CD14-positive monocyte (primary cell): ENCODE measurements around the gene ZNF423. TPM values are rescaled to one million over a fixed set of nuclear protein-coding genes. Genes with fewer than 3 reads are reported as not detected.

Experiments
- DNase-seq, 3 donors: peaks; one replicate each; pipeline ENCODE4 v3.0.0-alpha.2; 2011 to 2022
- H2AFZ ChIP-seq: 2 replicates; pipeline ENCODE4 v1.6.0; 2012; ENCODE audit warnings: mild to moderate bottlenecking, low read depth, low read length, inconsistent platforms; ENCODE audit not compliant: insufficient read depth, poor library complexity, severe bottlenecking
- H3K27ac ChIP-seq, 2 donors: 1 replicate in 1 of 2; 2 replicates in 1 of 2; pipeline ENCODE4 v1.5.1; 2012 to 2013; ENCODE audit warnings: low read length in 2 of 2, control low read depth in 1 of 2, inconsistent platforms in 1 of 2, low read depth in 1 of 2, mild to moderate bottlenecking in 1 of 2
- H3K27me3 ChIP-seq, 2 donors: one replicate each; pipeline versions ENCODE4 v1.6.0 to v1.6.1; 2011 to 2013; ENCODE audit warnings: low read length in 2 of 2; ENCODE audit not compliant: control insufficient read depth in 2 of 2, insufficient read depth in 2 of 2
- H3K36me3 ChIP-seq, 2 donors: replicated peaks in 1 of 2; 1 replicate in 1 of 2; 2 replicates in 1 of 2; pipeline versions ENCODE4 v1.5.1 to v1.6.1; 2012 to 2013; ENCODE audit warnings: low read length in 2 of 2, control low read depth in 1 of 2, inconsistent platforms in 1 of 2, mild to moderate bottlenecking in 1 of 2; ENCODE audit not compliant: insufficient read depth in 2 of 2, control insufficient read depth in 1 of 2
- H3K4me1 ChIP-seq, 2 donors: 1 replicate in 1 of 2; 2 replicates in 1 of 2; pipeline versions ENCODE4 v1.5.1 to v1.6.1; 2012 to 2013; ENCODE audit warnings: low read length in 2 of 2, control low read depth in 1 of 2, inconsistent platforms in 1 of 2, mild to moderate bottlenecking in 1 of 2, moderate library complexity in 1 of 2; ENCODE audit not compliant: insufficient read depth in 2 of 2, control insufficient read depth in 1 of 2
- H3K4me2 ChIP-seq: replicated peaks from 2 replicates; pipeline ENCODE3; 2012; ENCODE audit warnings: low read length, moderate library complexity, mild to moderate bottlenecking; ENCODE audit not compliant: poor library complexity, severe bottlenecking; ENCODE audit errors: extremely low read depth
- H3K4me3 ChIP-seq, 3 experiments: fragments of 200-600 bp in 1 of 3; sonication (generic) in 1 of 3; replicated peaks in 1 of 3; 1 replicate in 2 of 3; 2 replicates in 1 of 3; pipeline ENCODE4 v1.5.1; 2011 to 2013; ENCODE audit warnings: low read length in 3 of 3, mild to moderate bottlenecking in 3 of 3, control low read depth in 2 of 3, low read depth in 2 of 3, inconsistent platforms in 1 of 3, moderate library complexity in 1 of 3
- H3K79me2 ChIP-seq: 2 replicates; pipeline ENCODE4 v1.6.0; 2012; ENCODE audit warnings: mild to moderate bottlenecking, control low read depth, inconsistent platforms, low read length, moderate library complexity; ENCODE audit not compliant: insufficient read depth
- H3K9ac ChIP-seq: 2 replicates; pipeline ENCODE4 v1.6.0; 2017; ENCODE audit warnings: low read length, mild to moderate bottlenecking; ENCODE audit not compliant: insufficient read depth, poor library complexity, severe bottlenecking
- H3K9me3 ChIP-seq, 2 donors: replicated peaks in 1 of 2; 1 replicate in 1 of 2; 2 replicates in 1 of 2; pipeline versions ENCODE4 v1.5.1 to v1.6.1; 2012 to 2013; ENCODE audit warnings: low read length in 2 of 2, control low read depth in 1 of 2; ENCODE audit not compliant: control insufficient read depth in 1 of 2, insufficient read depth in 1 of 2
- H4K20me1 ChIP-seq: 2 replicates; pipeline ENCODE4 v1.6.0; 2012; ENCODE audit warnings: mild to moderate bottlenecking, low read length, control low read depth, moderate library complexity; ENCODE audit not compliant: insufficient read depth
- H3K27ac Mint-ChIP-seq, 7 donors: one replicate each; pipeline ENCODE4 v1.8.0; 2020; ENCODE audit warnings: mild to moderate bottlenecking in 7 of 7, mixed read lengths in 7 of 7, moderate library complexity in 6 of 7, inconsistent platforms in 2 of 7
- H3K27me3 Mint-ChIP-seq, 3 donors: one replicate each; pipeline ENCODE4 v1.8.0; 2021 to 2022; ENCODE audit warnings: low read depth in 3 of 3, mild to moderate bottlenecking in 3 of 3, mixed read lengths in 3 of 3, moderate library complexity in 3 of 3, inconsistent platforms in 1 of 3
- H3K36me3 Mint-ChIP-seq, 2 donors: one replicate each; pipeline ENCODE4 v1.8.0; 2020; ENCODE audit warnings: mixed read lengths in 2 of 2, inconsistent platforms in 1 of 2, mild to moderate bottlenecking in 1 of 2
- H3K4me1 Mint-ChIP-seq: one replicate; pipeline ENCODE4 v1.8.0; 2020; ENCODE audit warnings: mild to moderate bottlenecking, mixed read lengths
- H3K4me3 Mint-ChIP-seq, 2 donors: one replicate each; pipeline ENCODE4 v1.8.0; 2020; ENCODE audit warnings: mild to moderate bottlenecking in 2 of 2, mixed read lengths in 2 of 2, moderate library complexity in 1 of 2
- H3K9me3 Mint-ChIP-seq, 7 donors: one replicate each; pipeline ENCODE4 v1.8.0; 2020 to 2022; ENCODE audit warnings: mixed read lengths in 7 of 7, mild to moderate bottlenecking in 6 of 7, moderate library complexity in 6 of 7, inconsistent platforms in 2 of 7
- CTCF ChIP-seq: fragments of 200-600 bp; IDR thresholded peaks from one replicate; pipeline ENCODE4 v1.8.0; 2022; ENCODE audit warnings: antibody characterized with exemption, mild to moderate bottlenecking
- WGBS: methylation state at CpG from one replicate; pipeline ENCODE4 v1.1.5; 2013; ENCODE audit warnings: missing lambda C conversion rate; ENCODE audit not compliant: insufficient coverage; 5-methylcytosine and 5-hydroxymethylcytosine counted together
- intact Hi-C, 2 donors: fragments of 100-400 bp; cut with micrococcal nuclease; formaldehyde crosslinking; loops; one replicate each; pipeline versions ENCODE4 v1.15.0 to v1.15.1; 2023
- polyA plus RNA-seq, 3 donors: library from polyadenylated mRNA; depleted of rRNA in 1 of 3; unstranded in 2 of 3; stranded (reverse) in 1 of 3; fragments of 300-500 nt in 2 of 3; fragments of >200 nt in 1 of 3; fragmentation: Illumina TruSeq in 2 of 3; gene quantifications; 1 replicate in 2 of 3; 2 replicates in 1 of 3; pipeline ENCODE4 v1.2.3, GENCODE V29; 2012 to 2021

The ZNF423 gene
- polyA plus RNA-seq, 3 donors, result not detected

- H3K4me1 ChIP-seq, result no peaks in the 10 kb centered on the region
- DNase-seq, result no peak
- intact Hi-C loops, result no loop called here
- Mint-ChIP-seq H3K9me3 (peaks cover 0 to 1% (median 0%) of the 10 kb centered on the region in 7 donors), H3K4me3 (no peak overlapping the region), H3K4me1 (no peaks in the 10 kb centered on the region), H3K27ac (no peak overlapping the region), H3K27me3 (peaks cover 2 to 4% (median 4%) of the 10 kb centered on the region in 3 donors), H3K36me3 (no peaks in the 10 kb centered on the region)
- no peaks in the 10 kb centered on the region for H3K79me2 ChIP-seq
- H3K36me3 ChIP-seq, result no peaks in the 10 kb centered on the region
- TF ChIP-seq CTCF, result no peak
- no peaks in the 10 kb centered on the region for H4K20me1 ChIP-seq
- no peaks in the 10 kb centered on the region for H3K9me3 ChIP-seq
- WGBS, result 80% methylated on average over 10 of the region's 10 CpGs
- H3K27ac ChIP-seq, result no peak overlapping the region
- H3K4me2 ChIP-seq, result no peak overlapping the region
- H3K4me3 ChIP-seq, result no peak overlapping the region
- H3K27me3 ChIP-seq, result no peaks in the 10 kb centered on the region
- H3K9ac ChIP-seq, result no peak overlapping the region
- no peak overlapping the region for H2AFZ ChIP-seq
Measured at GRCh38 chr16:49773534-49774475, 82.1 kb downstream of the ZNF423 start.

- no peak overlapping the region for H2AFZ ChIP-seq
- no peaks in the 10 kb centered on the region for H3K79me2 ChIP-seq
- no peaks in the 10 kb centered on the region for H3K36me3 Mint-ChIP-seq
- intact Hi-C loops, result no loop called here
- no peak for DNase-seq
- no peaks in the 10 kb centered on the region for H4K20me1 ChIP-seq
- H3K4me1 Mint-ChIP-seq, result no peaks in the 10 kb centered on the region
- H3K27me3 Mint-ChIP-seq, result peaks cover 5 to 9% (median 6%) of the 10 kb centered on the region in 3 donors
- no peaks in the 10 kb centered on the region for H3K9me3 Mint-ChIP-seq
- H3K36me3 ChIP-seq, result no peaks in the 10 kb centered on the region
- H3K9me3 ChIP-seq, result no peaks in the 10 kb centered on the region
- H3K4me2 ChIP-seq, result no peak overlapping the region
- H3K27ac Mint-ChIP-seq, result no peak overlapping the region
- H3K4me3 ChIP-seq, result no peak overlapping the region
- H3K27me3 ChIP-seq, result no peaks in the 10 kb centered on the region
- H3K4me1 ChIP-seq, result no peaks in the 10 kb centered on the region
- no peak for TF ChIP-seq CTCF
- no peak overlapping the region for H3K4me3 Mint-ChIP-seq
- 94% methylated on average over 23 of the region's 23 CpGs for WGBS
- H3K9ac ChIP-seq, result no peak overlapping the region
- no peak overlapping the region for H3K27ac ChIP-seq
Measured at GRCh38 chr16:49767998-49768397, 87.9 kb downstream of the ZNF423 start.
